ENCODE data around the gene TOX2. TPM values are rescaled to one million over a fixed set of nuclear protein-coding genes. Genes with fewer than 3 reads are reported as not detected.

Gene TOX2
- total RNA-seq, 1 experiment from 2014 or later: 1.7 TPM

DNA sequence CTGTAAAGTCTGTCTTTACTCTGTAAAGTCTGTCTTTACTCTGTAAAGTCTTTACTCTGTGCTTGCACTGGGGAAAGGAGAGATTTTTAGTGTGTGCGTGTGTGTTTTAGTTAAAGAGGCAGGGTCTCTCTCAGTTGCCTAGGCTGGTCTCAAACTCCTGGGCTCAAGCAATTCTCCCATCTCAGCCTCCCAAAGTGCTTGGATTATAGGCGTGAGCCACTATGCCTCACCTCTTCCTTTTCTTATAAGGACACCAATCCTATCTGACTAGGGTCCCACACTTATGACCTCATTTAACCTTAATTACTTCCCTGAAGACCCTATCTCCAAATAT lies 178.6 kb downstream of the TOX2 start:
- Histone ChIP-seq H3K4me1 (ENCODE audit: insufficient read depth, low read length) (0 out of 2 replicates have a peak, but pooled peaks cover 2% of the 10 kb centered on the region), H4K5ac (ENCODE audit: insufficient read length, low read depth, low read length) (no peak overlapping the region), H3K9me3 (ENCODE audit: control insufficient read depth, low read depth, low read length) (no peaks in the 10 kb centered on the region), H4K8ac (replicated peaks; ENCODE audit: insufficient read length, low read depth, low read length) (no peak overlapping the region), H3K18ac (ENCODE audit: insufficient read length, low read depth, low read length) (no peak overlapping the region), H3K27me3 (ENCODE audit: insufficient read depth, low read length) (no peaks in the 10 kb centered on the region), H3K14ac (ENCODE audit: insufficient read depth, low read length) (no peak overlapping the region), H3K23me2 (ENCODE audit: insufficient read length, low read depth, low read length, poor library complexity, severe bottlenecking) (no peaks in the 10 kb centered on the region), H2BK5ac (ENCODE audit: insufficient read length, low read length) (no peak overlapping the region), H2BK120ac (ENCODE audit: low read depth, low read length, poor library complexity, severe bottlenecking) (no peak overlapping the region), H3K4me2 (ENCODE audit: insufficient read depth, insufficient read length, low read length) (no peak overlapping the region), H4K20me1 (ENCODE audit: control insufficient read depth, insufficient read depth, insufficient read length) (no peaks in the 10 kb centered on the region), H2BK15ac (ENCODE audit: low read depth, low read length) (no peak overlapping the region), H3K4ac (ENCODE audit: low read depth, low read length) (no peak overlapping the region), H3K79me2 (ENCODE audit: insufficient read depth, low read length) (no peaks in the 10 kb centered on the region), H3K9ac (ENCODE audit: extremely low read depth, insufficient read length, low read length) (no peak overlapping the region), H2BK20ac (ENCODE audit: low read depth, low read length, poor library complexity, severe bottlenecking) (no peak overlapping the region), H3K56ac (ENCODE audit: insufficient read length, low read depth, low read length) (no peak overlapping the region), H2AK5ac (ENCODE audit: insufficient read length, low read length) (no peak overlapping the region), H3T11ph (ENCODE audit: low read length) (no peak overlapping the region), H2AFZ (ENCODE audit: low read length) (no peak overlapping the region), H3K23ac (ENCODE audit: insufficient read length, low read depth, low read length) (no peak overlapping the region), H3K27ac (ENCODE audit: insufficient read length, low read depth, low read length) (no peak overlapping the region), H4K91ac (ENCODE audit: insufficient read length, low read depth, low read length) (no peak overlapping the region), H3K79me1 (ENCODE audit: insufficient read depth, low read depth, low read length, poor library complexity, severe bottlenecking) (no peaks in the 10 kb centered on the region), H2BK12ac (ENCODE audit: insufficient read length, low read depth, low read length) (no peak overlapping the region)
- no CpG with 5 or more reads among the region's 2 CpGs for WGBS (ENCODE audit: extremely low coverage, insufficient read length, low lambda C conversion rate)
- H3K4me3 Mint-ChIP-seq: no peak overlapping the region
- no peaks in the 10 kb centered on the region for H3K27me3 Mint-ChIP-seq (ENCODE audit: low read depth)
- no peaks in the 10 kb centered on the region for H3K9me3 Mint-ChIP-seq
- TF ChIP-seq CTCF (conservative IDR thresholded peaks at IDR 0.05): peak; percentile 21; the same call in 1 of the 3 replicates
- H3K27ac Mint-ChIP-seq: no peak overlapping the region
- DNase-seq: no peak
- peaks cover 2 to 8% of the 10 kb centered on the region in 2 experiments; a peak in 3 of 4 replicates for H3K4me1 Mint-ChIP-seq
- no peaks in the 10 kb centered on the region for H3K36me3 Mint-ChIP-seq (ENCODE audit: insufficient read depth in 1 of 3, low read depth in 3 of 3)
